Panc1 (cell line): ENCODE data around the gene ADRM1. TPM values are rescaled to one million over a fixed set of nuclear protein-coding genes. Genes with fewer than 3 reads are reported as not detected.

Experiments
- ATAC-seq: fragments of 200-7000 bp; cut with Tn5 transposase; 2 replicates; pipeline ENCODE4 v1.9.1; 2020; ENCODE audit warnings: mild to moderate bottlenecking, moderate library complexity
- BruUV-seq: library from RNA; stranded (reverse); fragments of 400-500 nt; replicated peaks from 2 replicates; lab custom pipeline; 2021; lab: Mats Ljungman, UMichigan
- CTCF ChIA-PET: fragments of 300-600 bp; sonication (Branson Sonifier 250); formaldehyde crosslinking; loops from one replicate; lab custom pipeline; 2022; ENCODE audit warnings: antibody characterized with exemption; lab: Charles Lee
- POLR2A ChIA-PET: fragments of 300-600 bp; sonication (Branson Sonifier 250); formaldehyde crosslinking; loops from one replicate; lab custom pipeline; 2022; ENCODE audit warnings: antibody characterized with exemption; lab: Charles Lee
- DNase-seq: peaks from one replicate; pipeline ENCODE4 v3.0.0-alpha.2; 2010; ENCODE audit warnings: low read depth, low spot score
- H3K27ac ChIP-seq: 2 replicates; pipeline ENCODE4 v1.5.1; 2011; ENCODE audit warnings: mild to moderate bottlenecking, low read length, inconsistent platforms
- H3K27me3 ChIP-seq: fragments of 200-500 bp; sonication (Bioruptor generic); 2 replicates; pipeline ENCODE4 v1.6.0; 2014; ENCODE audit warnings: low read length, inconsistent platforms; ENCODE audit not compliant: control insufficient read depth, insufficient read depth
- H3K36me3 ChIP-seq: fragments of 200-500 bp; sonication (Bioruptor generic); 2 replicates; pipeline ENCODE4 v1.5.1; 2014; ENCODE audit warnings: inconsistent platforms, mild to moderate bottlenecking, low read length, moderate library complexity; ENCODE audit not compliant: control insufficient read depth, insufficient read depth
- H3K4me1 ChIP-seq: 2 replicates; pipeline ENCODE4 v1.5.1; 2011; ENCODE audit warnings: inconsistent platforms, mild to moderate bottlenecking, low read length, moderate library complexity; ENCODE audit not compliant: control insufficient read depth, insufficient read depth
- H3K4me3 ChIP-seq, 2 experiments: 2 replicates each; pipeline ENCODE4 v1.5.1; 2011 to 2012; ENCODE audit warnings: low read depth in 2 of 2, low read length in 2 of 2, mild to moderate bottlenecking in 2 of 2, inconsistent platforms in 1 of 2, moderate library complexity in 1 of 2
- H3K9me3 ChIP-seq: fragments of 200-500 bp; sonication (Bioruptor generic); 2 replicates; pipeline ENCODE4 v1.5.1; 2014; ENCODE audit warnings: low read depth, mild to moderate bottlenecking, inconsistent platforms, low read length, moderate library complexity; ENCODE audit not compliant: control insufficient read depth, insufficient read depth
- CTCF ChIP-seq: fragments of 450-650 bp; IDR thresholded peaks from 2 replicates; pipeline ENCODE4 v1.5.1; 2017; ENCODE audit warnings: mild to moderate bottlenecking
- POLR2AphosphoS5 ChIP-seq: IDR thresholded peaks from 2 replicates; pipeline ENCODE4 v1.6.1; 2012; ENCODE audit warnings: mild to moderate bottlenecking, low read depth, low read length, moderate library complexity
- REST ChIP-seq, 2 experiments: IDR thresholded peaks; 2 replicates each; pipeline ENCODE4 v1.6.1; 2011 to 2012; ENCODE audit warnings: low read depth in 2 of 2, control low read depth in 1 of 2, low read length in 1 of 2, mild to moderate bottlenecking in 1 of 2, moderate library complexity in 1 of 2; ENCODE audit not compliant: insufficient read depth in 1 of 2
- SIN3A ChIP-seq: IDR thresholded peaks from 2 replicates; pipeline ENCODE4 v1.6.1; 2012; ENCODE audit warnings: low read depth, mild to moderate bottlenecking, low read length, moderate library complexity, borderline replicate concordance; ENCODE audit not compliant: insufficient read depth
- TCF7L2 ChIP-seq: IDR thresholded peaks from 2 replicates; pipeline ENCODE4 v1.6.1; 2011; ENCODE audit warnings: mild to moderate bottlenecking, low read depth, low read length, inconsistent platforms
- in situ Hi-C: cut with HindIII; loops from 2 replicates; pipeline ENCODE4 v1.10.0; 2016; ENCODE audit warnings: low sequenced_read_pairs, low pct_unique_long_range_greater_than_20kb
- intact Hi-C: fragments of 100-400 bp; cut with micrococcal nuclease; formaldehyde crosslinking; loops from one replicate; pipeline ENCODE4 v1.10.0; 2022; ENCODE audit not compliant: unreplicated experiment
- total RNA-seq: library from RNA; stranded (reverse); gene quantifications from one replicate; pipeline ENCODE4 v1.2.1, GENCODE V29; 2021; ENCODE audit not compliant: unreplicated experiment

Gene ADRM1
- total RNA-seq, 1 experiment from 2014 or later: 194 TPM

- no peak for ATAC-seq
- intact Hi-C loops: no loop called here
- H3K36me3 ChIP-seq: peaks cover 20% of the 10 kb centered on the region
Observed at GRCh38 chr20:62311832-62312661, 9.2 kb downstream of the ADRM1 start.

GRCh38 chr20:62312662-62312977 lies 9.8 kb downstream of the ADRM1 start:
- no peaks in the 10 kb centered on the region for H3K27me3 ChIP-seq
- no peak overlapping the region for H3K27ac ChIP-seq
- intact Hi-C loops (no loop called here), in situ Hi-C loops (no loop called here)
- no peak overlapping the region for H3K4me3 ChIP-seq
- ChIA-PET CTCF (no interaction called here), POLR2A (no interaction called here)
- no peak for ATAC-seq
- H3K4me1 ChIP-seq: peaks cover 36% of the 10 kb centered on the region
- no peak for DNase-seq
- BruUV-seq: no TSS peak
- H3K36me3 ChIP-seq: peaks cover 20% of the 10 kb centered on the region
- no peaks in the 10 kb centered on the region for H3K9me3 ChIP-seq
- TF ChIP-seq TCF7L2: no peak
- no peak for TF ChIP-seq SIN3A

More at GRCh38 chr20:62311832-62312661, 9.2 kb downstream of the ADRM1 start:
- Histone ChIP-seq H3K4me3 (no peak overlapping the region), H3K4me1 (peaks cover 41% of the 10 kb centered on the region), H3K27me3 (no peaks in the 10 kb centered on the region), H3K9me3 (no peaks in the 10 kb centered on the region), H3K27ac (no peak overlapping the region)
- POLR2A ChIA-PET: no interaction called here
- no peak for TF ChIP-seq SIN3A
- TF ChIP-seq REST (IDR thresholded peaks at IDR 0.05; ENCODE audit: insufficient read depth in 1 of 2, low read depth in 2 of 2, low read length in 1 of 2): no peak
- TF ChIP-seq CTCF: no peak
- BruUV-seq: no TSS peak
- DNase-seq: no peak
- in situ Hi-C loops: no loop called here
- CTCF ChIA-PET: no interaction called here

- Histone ChIP-seq H3K27ac (no peak overlapping the region), H3K27me3 (no peaks in the 10 kb centered on the region), H3K9me3 (no peaks in the 10 kb centered on the region), H3K4me1 (peaks cover 32% of the 10 kb centered on the region), H3K36me3 (peaks cover 20% of the 10 kb centered on the region), H3K4me3 (no peak overlapping the region)
- ATAC-seq (no peak), DNase-seq (no peak)
- in situ Hi-C loops: no loop called here
- intact Hi-C loops: no loop called here
- BruUV-seq: no TSS peak
- ChIA-PET CTCF (no interaction called here), POLR2A (no interaction called here)
- TF ChIP-seq SIN3A (no peak), TCF7L2 (no peak), REST (IDR thresholded peaks at IDR 0.05; ENCODE audit: insufficient read depth in 1 of 2, low read depth in 2 of 2, low read length in 1 of 2) (no peak), POLR2AphosphoS5 (no peak), CTCF (no peak)
Observed at GRCh38 chr20:62313021-62313420, 10.2 kb downstream of the ADRM1 start.
